LHCN-M2 (cell line): ENCODE measurements around the gene MYO1F. TPM values are rescaled to one million over a fixed set of nuclear protein-coding genes. Genes with fewer than 3 reads are reported as not detected.
A peak's percentile ranks its signal among the peaks of the same experiment; 100 is the strongest.
"Not testable (repeated sequence)": the region's sequence is repeated elsewhere in the genome, so short reads cannot be mapped to it uniquely, and the experiment has no call there.

Experiments used
- DNase-seq: peaks from one replicate; pipeline ENCODE4 v3.0.0-alpha.2; 2012; ENCODE audit warnings: low read depth
- total RNA-seq: library from RNA; depleted of rRNA; stranded (reverse); fragments of >200 nt; gene quantifications from 2 replicates; pipeline ENCODE4 v1.2.3, GENCODE V29; 2014

MYO1F gene
- total RNA-seq, 1 experiment from 2014 or later: 0.11 TPM

DNA sequence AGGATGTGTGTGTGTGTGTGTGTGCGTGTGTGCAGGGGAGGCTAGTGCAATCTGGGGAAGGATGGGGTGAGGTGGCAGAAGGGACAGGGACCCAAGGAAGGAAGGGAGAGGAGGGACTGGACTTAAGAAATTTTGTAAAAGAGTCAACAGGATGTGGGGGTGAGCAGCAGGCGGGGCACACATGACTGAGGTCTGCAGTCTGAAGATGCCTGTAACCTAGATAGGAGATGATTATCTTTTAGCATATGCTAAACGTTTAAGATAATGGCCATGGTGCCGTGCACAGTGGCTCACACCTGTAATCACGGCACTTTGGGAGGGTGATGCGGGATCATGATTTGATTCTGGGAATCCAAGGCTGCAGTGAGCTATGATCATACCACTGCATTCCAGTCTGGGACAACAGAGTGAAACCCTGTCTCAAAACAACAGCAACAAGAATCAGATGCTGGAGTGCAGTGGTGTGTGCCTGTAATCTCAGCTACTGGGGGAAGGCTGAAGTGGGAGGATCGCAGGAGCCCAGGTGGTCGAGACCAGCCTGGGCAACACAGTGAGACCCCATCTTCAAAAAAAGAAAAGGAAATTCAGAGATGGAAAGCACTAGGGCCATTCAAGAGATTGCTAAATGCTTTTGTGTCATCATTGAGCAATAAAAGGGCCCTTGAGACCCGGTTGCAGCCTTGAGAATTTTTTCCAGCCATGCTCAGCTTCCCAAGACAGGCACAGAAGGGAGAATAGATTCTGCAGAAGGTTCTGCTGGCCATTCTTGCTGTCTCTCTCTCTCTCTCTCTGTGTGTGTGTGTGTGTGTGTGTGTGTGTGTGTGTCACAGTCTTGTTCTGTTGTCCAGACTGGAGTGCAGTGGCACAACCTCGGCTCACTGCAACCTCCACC is 59.4 kb downstream of the MYO1F start:
- DNase-seq: peak; percentile 37

DNA sequence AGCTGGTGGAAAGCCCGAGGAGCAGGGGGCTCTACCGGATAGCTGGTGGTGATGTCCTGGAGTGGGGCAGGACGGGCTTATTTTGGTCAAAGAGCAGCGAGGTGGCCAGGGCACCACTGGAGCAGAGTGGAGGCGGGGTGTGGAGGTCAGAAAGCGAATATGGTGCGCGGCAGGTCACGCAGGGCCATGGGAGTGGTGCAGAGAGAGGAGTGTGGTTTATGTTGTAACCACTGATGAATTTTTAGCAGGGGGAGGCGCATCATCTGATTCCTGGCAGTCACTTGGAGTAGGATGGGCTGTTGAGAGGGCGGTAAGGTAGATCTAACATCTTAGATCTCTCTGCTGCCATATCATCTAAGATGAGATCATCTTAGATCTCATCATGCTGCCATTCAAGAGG is 61.9 kb downstream of the MYO1F start:
- DNase-seq: no peak

DNA sequence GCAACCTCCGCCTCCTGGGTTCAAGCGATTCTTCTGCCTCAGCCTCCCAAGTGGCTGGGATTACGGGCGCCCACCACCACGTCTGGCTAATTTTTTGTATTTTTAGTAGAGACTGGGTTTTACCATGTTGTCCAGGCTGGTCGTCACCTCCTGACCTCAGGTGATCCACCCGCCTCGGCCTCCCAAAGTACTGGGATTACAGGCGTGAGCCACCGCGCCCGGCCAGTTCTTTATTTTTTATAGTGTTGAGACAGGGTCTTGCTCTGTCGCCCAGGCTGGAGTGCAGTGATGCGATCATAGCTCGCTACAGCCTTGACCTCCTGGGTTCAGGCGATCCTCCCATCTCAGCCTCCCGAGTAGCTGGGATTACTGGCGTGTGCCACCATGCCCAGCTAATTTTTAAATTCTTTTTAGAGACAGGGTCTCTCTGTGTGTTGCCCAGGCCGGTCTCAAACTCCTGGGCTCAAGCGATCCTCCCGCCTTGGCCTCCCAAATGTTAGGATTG is 62.7 kb downstream of the MYO1F start:
- DNase-seq: not testable (repeated sequence)

DNA sequence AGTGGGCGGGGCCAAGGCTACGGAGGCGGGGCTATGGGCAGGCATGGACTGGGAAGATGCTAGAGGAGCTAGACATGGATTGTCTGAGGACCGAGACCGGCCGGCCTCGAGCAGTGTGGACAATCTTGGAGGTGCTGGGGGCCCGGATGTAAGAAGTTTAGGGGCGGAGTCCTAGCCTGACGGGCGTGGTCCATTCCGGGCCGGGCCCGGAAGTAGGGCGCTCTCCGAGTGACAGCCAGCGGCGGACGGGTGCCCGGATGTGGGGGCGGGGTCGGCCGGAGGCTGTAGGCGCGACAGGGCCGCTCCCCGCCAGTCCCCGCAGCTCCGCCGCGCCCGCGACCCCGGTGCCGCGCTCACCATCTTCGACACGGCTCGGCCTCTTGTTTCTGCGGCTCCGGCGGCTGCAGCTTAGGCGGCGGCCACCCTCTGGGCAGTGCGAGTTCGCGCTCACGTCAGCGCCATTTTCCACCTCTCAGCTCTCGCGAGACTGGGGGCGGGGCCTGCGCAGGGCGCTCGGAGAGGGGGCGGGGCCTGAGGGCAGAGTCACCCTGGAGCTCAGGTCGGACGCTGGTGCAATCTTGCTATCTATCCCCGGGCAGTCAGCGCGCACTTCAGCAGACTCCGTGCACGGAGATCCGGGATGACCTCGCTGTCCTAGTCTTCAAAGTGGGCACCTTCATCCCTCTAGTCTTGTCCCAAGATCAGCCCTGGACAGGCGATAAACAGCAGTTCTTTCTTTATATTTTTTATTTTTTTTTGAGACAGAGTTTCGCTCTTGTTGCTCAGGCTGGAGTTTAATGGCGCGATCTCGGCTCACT is 63.3 kb downstream of the MYO1F start, which contains the start of gene ZNF414:
Gene ZNF414, minus strand, starts transcription at position 481 of the 818 bp plus-strand sequence. Its CDS starts 121 bp downstream, at position 360.
- DNase-seq: peak; percentile 97

DNA sequence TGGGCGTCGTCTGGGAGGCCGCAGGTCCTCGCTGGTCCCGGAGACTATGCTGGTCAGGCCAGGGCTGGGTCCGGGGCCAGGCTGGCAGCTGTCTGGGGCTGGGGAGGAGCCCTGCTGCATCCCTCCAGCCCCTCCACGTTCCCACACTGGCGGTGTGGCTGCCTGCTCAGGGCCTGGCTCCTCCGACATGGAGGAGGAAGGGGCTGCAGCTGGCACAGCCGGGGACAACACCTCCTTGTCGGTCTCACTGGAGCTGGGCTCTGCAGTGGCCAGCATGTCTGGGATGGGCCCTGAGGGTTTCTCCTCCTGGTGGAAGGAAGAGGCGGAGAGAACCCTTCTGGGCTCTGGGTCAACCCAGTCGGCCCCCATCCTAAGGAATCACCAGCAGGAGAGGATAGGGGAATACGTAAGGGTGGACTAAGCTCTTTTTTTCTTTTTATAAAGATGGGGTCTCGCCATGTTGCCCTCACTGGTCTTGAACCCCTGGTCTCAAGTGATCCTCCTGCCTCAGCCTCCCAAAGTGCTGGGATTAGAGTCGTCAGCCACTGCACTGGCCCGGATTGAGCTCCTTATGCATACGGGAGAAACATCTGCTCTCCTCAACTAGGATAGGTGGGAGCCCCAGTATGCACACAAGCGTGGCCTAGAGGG is 64.1 kb downstream of the MYO1F start:
- DNase-seq: no peak

DNA sequence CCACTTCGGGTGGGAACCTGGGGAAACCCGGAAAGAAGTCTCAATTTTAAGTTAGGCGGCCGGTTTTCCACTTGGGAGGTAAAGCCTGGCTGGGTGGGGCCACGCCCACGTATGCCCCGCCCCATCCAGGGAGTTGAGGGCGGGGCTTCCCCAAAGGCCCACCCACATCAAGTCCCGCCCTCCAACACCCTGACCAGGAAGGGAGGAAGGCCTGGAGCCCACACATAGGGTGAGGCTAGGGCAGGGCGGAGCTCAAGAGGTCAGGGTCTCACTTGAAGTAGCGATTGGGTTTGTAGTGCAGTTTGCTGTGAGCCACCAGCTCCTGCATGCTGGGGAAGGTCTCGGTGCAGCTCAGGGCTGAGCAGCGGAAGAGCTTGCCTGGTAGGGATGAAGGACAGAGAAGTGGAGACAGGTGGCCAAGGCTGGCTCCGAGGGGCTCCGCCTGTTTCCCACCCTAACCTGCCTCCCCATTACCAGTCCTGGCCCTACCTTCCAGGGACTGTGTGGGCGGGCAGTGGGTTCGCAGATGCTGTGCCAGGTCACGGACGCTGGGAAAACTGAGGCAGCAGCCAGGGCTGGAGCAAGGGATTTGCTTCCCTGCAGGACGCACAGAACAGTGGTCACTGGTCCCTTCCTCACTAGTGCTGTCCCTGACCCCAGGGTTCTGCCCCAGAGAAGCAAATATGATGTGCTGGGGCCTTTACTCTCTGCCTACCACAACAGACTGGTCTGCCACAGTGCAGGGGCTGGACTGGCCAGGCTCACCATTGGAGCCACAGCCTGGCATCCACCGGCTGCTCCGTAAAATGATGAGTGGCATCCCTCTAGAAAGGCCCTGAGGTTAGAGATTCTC is 64.9 kb downstream of the MYO1F start:
- peak; percentile 20 for DNase-seq

DNA sequence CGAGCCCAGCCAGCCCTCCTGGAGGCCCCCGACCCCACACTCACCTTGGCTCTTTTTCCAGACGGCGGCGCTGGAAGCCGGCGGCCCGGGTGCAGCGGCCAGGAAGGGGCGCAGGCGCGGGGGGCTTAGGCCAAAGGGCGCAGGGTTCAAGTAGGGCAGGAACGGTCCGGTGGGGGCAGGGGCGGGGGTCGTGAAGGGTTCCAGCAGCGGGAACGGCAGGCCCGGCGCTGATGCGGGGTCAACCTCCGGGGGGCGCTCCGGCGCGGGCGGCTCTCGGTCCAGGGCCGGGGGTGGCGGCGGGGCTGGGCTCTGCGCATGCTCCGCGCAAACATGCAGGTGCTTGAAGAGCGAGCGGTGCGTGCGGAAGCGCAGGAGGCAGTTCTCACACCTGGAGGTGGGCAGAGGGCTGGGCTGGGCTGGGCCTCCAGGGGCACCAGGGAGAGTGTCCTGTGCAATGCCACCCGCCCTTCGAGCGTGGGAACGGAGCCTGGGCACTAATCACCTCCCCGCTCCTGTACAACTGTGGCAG is 65.6 kb downstream of the MYO1F start:
- no peak for DNase-seq

DNA sequence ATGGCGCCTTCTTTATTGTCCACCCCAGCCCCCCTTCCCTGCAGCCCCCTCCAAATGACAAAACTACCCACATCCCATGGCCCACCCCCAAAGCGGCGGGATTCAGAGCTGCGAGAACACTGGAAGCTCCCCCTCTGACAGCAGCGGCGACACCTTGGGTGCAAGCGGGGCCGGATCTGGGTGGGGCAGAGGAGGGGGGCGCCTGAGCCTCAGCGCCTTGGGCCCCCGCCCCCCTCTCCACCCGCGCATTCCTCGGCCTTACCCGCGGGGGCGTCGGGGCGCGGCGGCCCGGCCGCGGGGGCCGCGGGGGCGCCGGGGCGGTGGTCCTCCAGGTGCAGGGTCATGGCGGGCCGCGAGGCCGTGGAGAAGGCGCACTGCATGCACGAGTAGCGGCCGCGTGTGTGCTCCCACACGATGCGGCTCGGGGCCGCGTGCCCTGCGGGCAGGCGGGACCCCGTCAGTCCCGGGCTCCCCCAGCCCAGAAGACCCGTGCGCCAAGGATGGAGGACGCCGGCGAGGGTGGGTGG is 66.6 kb downstream of the MYO1F start:
- no peak for DNase-seq

DNA sequence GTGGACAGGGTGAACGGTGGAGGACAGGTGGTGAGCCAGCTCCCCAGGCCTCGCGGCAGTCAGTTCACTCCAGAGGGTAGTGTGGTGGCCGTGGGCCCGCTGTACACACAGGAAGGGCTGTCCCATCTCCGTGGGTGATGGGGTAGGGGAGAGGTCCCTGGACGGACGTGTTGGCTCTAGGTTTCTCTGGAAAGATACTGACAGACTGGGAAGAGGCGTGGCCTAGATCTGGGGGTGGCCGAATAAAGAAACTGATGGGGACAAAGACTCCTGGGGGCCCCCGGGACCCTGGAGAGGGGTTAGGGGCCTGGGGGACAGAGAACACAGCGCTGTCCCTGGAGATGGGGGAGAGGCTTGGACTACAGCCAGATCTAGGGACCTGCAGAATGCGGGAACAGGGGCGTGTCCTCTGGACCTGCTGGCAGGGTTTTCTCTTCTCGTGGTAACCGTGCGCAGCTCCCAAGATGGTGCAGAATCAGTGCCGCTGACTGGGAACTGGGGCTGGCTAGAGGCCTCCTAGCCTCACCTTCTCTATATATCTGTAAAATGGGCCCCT is 70.8 kb downstream of the MYO1F start:
- no peak for DNase-seq

DNA sequence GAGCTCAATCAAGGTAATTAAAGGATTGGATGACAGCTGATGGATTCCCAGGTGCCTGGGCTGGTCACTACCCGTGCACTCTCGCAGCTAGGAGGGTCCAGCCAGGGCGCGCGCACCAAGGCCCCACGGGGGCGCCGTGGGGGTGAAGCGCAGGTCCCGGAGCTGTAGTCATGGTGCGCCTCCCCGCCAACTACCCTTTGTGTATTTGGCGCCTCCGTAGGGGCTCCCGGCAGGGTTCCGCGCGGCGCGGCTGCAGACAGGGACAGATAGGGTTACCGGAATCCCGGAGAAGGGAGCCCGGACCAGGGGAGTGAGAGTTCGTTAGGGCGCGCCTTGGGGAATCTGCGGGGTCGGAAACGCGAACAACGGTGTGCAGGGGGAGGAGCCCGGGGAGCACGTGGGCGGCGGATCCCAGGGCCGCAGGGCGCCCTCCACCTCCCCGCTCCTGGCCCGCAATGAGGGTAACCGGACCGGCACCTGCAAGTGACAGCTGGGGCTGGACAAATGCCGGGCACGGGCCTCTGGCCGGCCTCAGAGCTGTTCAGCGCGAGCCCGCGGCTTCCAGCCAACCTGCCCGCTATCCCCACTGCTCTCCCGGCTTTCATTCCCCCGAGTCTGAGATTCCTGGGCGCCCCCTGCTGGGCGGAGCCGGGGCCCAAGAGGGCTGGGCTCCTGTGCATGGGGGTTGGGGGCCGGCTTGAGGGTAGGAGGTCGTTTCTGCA is 71.4 kb downstream of the MYO1F start:
- peak; percentile 62 for DNase-seq

DNA sequence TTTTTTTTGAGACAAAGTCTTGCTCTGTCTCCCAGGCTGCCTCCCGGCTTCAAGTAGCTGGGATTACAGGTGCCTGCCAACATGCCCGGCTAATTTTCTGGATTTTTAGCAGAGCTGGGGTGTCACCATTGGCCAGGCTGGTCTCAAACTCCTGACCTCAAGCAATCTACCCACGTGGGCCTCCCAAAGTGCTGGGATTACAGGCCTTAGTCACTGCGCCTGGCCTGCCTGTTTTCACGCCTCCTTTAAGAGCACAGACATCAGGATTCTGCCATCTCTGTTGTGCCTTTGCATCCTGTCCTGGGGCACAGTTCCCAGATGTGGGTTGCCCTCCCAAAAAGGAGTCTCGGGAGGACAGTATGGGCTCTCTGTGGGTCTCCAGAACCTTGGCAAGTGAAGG is 72.3 kb downstream of the MYO1F start:
- DNase-seq: no peak

DNA sequence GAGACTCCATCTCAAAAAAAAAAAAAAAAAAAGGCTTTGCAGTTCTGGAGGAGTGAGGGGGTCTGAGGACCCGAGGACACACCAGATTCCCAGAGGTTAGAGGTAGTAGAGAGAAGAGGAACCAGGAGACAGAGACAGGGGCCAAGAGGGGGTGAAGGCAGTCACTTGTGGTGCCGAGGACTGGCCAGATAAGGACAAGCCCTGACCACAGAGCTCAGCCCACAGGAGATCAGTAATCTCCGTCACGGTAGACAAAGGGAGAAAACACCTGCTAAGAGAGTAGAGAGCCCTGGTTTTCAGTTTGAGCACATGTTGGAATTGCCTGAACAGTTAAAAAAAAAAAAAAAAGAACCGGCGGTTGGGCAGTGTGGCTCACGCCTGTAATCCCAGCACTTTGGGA is 73.1 kb downstream of the MYO1F start:
- DNase-seq: no peak

DNA sequence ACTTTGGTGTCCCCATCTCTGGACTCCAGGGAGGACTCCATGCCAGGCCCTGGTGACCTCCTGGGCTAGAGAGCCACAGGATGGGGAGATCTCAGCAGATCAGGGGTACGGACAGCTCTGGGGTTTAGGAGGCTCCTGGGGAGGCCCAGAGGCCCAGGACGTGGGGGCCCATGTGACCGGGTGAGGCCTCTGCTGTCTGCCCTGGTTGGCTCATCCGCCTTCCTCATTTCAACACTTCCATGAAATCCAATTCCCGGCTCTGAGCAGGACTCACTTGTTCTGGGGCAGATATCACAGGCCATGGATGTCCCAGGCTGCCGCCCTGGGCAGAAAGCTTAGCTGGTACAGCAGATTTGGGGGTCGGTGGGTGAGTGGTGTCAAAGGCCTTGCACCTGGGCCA is 73.7 kb downstream of the MYO1F start:
- DNase-seq: no peak

DNA sequence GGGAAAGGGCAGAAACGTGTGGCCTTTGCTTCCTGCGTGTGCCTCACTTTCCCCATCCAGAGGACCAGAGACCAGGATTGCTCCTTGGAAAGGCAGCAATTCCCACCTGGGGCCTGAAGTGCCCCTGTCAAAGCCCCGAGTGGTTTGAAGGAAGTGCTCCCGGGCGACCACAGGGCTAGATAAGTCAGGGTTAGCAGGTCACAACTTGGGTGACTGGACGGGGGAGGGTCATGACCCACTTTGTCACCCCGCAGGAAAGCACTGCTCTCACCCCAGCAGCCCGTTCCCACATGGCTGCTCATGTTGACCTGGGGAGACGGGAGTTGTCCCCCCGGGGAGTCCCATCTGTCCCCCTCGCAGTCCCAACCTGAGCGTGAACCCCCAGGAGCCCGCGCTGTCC is 75.3 kb downstream of the MYO1F start:
- no peak for DNase-seq

DNA sequence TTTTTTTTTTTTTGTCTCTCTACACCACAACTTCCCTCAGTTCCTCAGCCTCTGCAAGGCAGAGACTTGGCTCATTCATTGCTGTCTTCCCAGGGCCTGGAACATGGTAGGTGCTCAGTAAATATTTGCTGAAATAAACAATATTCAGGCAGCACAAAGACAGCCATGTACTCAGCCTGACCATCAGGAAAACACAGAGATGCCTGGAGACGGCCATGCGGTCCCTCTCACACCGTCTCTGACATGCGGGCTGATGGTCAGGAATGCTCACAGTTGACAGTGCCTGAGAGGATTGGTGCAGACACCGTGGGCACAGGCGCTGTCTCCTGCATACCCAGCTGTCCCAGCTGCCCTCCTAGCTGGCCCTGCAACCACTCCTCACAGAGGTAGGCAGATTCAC is 75.7 kb downstream of the MYO1F start:
- no peak for DNase-seq

DNA sequence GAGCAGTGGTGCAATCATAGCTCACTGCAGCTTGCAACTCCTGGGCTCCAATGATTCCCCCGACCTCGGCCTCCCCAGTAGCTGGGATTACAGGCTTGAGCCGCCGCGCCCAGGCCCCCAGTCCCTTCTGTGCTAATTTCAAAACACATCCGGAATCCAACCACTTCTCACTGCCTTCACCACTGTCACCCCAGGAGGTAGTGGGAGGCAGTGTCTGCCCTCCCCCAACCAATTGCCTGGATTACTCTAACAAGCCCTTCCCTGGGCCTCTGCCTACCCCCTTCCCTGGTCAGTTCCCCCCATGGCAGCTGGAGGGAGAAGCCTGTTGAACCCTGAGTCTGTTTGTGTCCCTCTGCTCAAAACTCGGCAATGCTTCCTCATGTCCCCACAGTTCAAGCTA is 77.1 kb downstream of the MYO1F start:
- DNase-seq: no peak

DNA sequence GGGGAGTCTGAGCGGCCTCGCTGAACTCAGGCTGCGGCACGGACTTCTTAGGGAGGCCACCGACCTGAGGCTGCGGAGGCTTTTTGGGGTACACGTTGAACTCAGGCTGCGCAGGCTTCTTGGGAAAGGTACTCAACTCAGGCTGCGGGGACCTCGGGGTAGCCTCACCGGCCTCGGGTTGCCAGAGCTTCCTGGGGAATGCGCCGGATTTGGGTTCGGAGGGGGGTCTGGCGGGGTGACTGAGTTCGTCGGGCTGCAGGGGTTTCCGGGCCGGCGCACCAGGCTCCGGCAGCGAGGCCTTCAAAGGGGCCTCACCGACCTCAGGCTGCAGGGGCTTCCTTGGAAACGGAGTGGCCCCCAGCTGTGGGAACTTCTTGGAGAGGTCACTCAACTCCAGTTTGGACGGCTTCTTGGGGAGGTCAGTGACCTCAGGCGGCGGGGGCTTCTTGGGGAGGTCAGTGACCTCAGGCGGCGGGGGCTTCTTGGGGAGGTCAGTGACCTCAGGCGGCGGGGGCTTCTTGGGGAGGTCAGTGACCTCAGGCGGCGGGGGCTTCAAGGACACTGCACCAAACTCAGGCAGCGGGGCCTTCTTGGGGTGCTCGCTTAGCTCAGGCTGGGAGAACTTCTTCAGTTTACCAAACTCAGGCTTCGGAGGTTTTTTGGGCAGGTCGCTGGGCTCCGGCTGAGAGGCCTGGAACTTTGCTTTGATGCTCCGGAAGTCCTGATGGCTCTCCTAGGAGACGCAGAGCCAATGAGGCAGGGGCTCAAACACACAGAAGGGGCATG is 78.0 kb downstream of the MYO1F start:
- DNase-seq: no peak

DNA sequence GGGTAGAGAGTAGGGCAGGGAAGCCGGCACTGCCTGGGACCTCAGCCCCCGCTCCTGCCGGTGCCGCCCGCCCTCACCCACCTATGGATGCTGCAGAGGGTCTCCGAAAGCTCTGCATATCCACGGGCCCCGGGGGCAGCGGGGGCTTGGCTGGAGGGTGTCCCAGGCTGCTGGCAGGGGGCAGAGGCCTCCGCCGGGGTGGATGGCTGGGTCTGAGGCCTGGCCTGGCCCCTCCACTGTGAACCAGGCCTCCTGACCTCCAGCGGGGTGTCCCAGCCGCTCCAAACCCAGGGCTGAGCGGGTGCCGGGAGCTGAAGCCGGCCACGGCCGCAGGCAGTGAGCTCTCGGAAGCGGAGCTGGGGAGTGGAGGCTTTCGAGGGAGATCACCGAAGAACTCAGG is 78.9 kb downstream of the MYO1F start:
- DNase-seq: no peak

DNA sequence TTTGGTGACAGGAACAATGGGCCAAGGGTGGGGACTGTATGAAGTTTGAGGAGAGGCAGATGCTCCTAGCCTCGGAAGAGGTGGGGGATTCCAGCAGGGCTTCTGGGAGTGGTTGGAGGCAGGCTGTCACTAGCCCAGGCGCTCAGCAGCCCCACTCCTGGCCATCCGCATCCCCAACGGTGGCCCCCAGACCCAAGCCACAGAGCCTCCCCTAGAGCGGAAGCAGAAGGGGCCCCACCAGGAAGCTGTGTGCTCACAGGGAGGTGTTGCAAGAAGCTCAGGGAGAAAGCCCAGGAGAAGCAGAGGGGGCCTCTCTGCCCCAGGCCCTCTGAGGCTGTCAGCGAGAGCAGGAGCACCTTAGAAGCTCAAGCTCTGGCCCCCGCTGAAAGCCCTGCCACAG is 83.1 kb downstream of the MYO1F start:
- no peak for DNase-seq
